Left ventricle myocardium superior (tissue), 1 donor: Measurements from ENCODE around the gene FKBP14. TPM values are rescaled to one million over a fixed set of nuclear protein-coding genes. Genes with fewer than 3 reads are reported as not detected.

Experiments used
- ATAC-seq: fragments of 200-7000 bp; cut with Tn5 transposase; one replicate; pipeline ENCODE4 v1.9.1; 2020; ENCODE audit warnings: mild to moderate bottlenecking, moderate library complexity
- DNase-seq: peaks from one replicate; pipeline ENCODE4 v3.0.0-alpha.2; 2020
- intact Hi-C: fragments of 100-400 bp; cut with micrococcal nuclease; formaldehyde crosslinking; loops from one replicate; pipeline ENCODE4 v1.11.0; 2022
- total RNA-seq: library from RNA; stranded (reverse); fragmentation: NEBNext Ultra II Directional; extraction: Animal tissue kit (Norgen Biotek cat#: 25700); gene quantifications from one replicate; pipeline ENCODE4 v1.2.1, GENCODE V29; 2021
- donor health status: DM: no; HTN: yes; CAD: no; lungs with severe emphysema.

Gene FKBP14
- total RNA-seq, 1 donor from 2014 or later, result 12.8 TPM

GRCh38 chr7:30001998-30002397 is 24.5 kb downstream of the FKBP14 start:
- no peak for ATAC-seq

GRCh38 chr7:29998489-29998888 is 28.0 kb downstream of the FKBP14 start:
- DNase-seq (no peak), ATAC-seq (no peak)
- intact Hi-C loops, result no loop called here

More at GRCh38 chr7:30001998-30002397, 24.5 kb downstream of the FKBP14 start:
- no peak for DNase-seq
- intact Hi-C loops, result no loop called here

- no peak for DNase-seq
- ATAC-seq, result no peak
- intact Hi-C loops, result no loop called here
Measured at GRCh38 chr7:29996321-29996720, 30.2 kb downstream of the FKBP14 start.

- DNase-seq (no peak), ATAC-seq (no peak)
- intact Hi-C loops, result no loop called here
Measured at GRCh38 chr7:29995652-29996051, 30.9 kb downstream of the FKBP14 start.

GRCh38 chr7:29993140-29993539 is 33.4 kb downstream of the FKBP14 start:
- ATAC-seq, result no peak
- no peak for DNase-seq
- intact Hi-C loops, result no loop called here

- no peak for ATAC-seq
- intact Hi-C loops, result no loop called here
- no peak for DNase-seq
Measured at GRCh38 chr7:29991937-29992336, 34.6 kb downstream of the FKBP14 start.

GRCh38 chr7:29990931-29991330 is 35.6 kb downstream of the FKBP14 start:
- intact Hi-C loops, result no loop called here
- no peak for DNase-seq
- ATAC-seq, result no peak

GRCh38 chr7:29989257-29989995 is 37.1 kb downstream of the FKBP14 start, which contains the start of gene SCRN1:
Gene SCRN1 (minus strand): TSS chr7:29989801. CDS start chr7:29969067, 20,734 bp downstream.
- peak; percentile 85 for ATAC-seq
- intact Hi-C loops, result no loop called here
- peak; percentile 70 for DNase-seq

GRCh38 chr7:29988424-29989256 is 37.9 kb downstream of the FKBP14 start:
- intact Hi-C loops, result no loop called here
- DNase-seq (peak; percentile 72), ATAC-seq (peak; percentile 74)

GRCh38 chr7:29987811-29988317 is 38.6 kb downstream of the FKBP14 start:
- intact Hi-C loops, result no loop called here
- ATAC-seq, result no peak

GRCh38 chr7:29987083-29987482 is 39.4 kb downstream of the FKBP14 start:
- intact Hi-C loops, result no loop called here
- no peak for ATAC-seq
- no peak for DNase-seq

More at GRCh38 chr7:29987811-29988317, 38.6 kb downstream of the FKBP14 start:
- no peak for DNase-seq

- intact Hi-C loops, result no loop called here
- DNase-seq (no peak), ATAC-seq (no peak)
Measured at GRCh38 chr7:29980151-29980550, 46.4 kb downstream of the FKBP14 start.

- ATAC-seq, result no peak
- intact Hi-C loops, result no loop called here
Measured at GRCh38 chr7:29977886-29978651, 48.4 kb downstream of the FKBP14 start.

GRCh38 chr7:29976673-29977415 is 49.7 kb downstream of the FKBP14 start:
- intact Hi-C loops, result no loop called here
- DNase-seq, result peak; percentile 35
- peak; percentile 83 for ATAC-seq

More at GRCh38 chr7:29977886-29978651, 48.4 kb downstream of the FKBP14 start:
- no peak for DNase-seq

GRCh38 chr7:29976266-29976665 is 50.2 kb downstream of the FKBP14 start:
- DNase-seq, result no peak
- intact Hi-C loops, result no loop called here
- ATAC-seq, result peak; percentile 73

- DNase-seq, result no peak
- intact Hi-C loops, result no loop called here
- ATAC-seq, result no peak
Measured at GRCh38 chr7:29975561-29975960, 50.9 kb downstream of the FKBP14 start.

- intact Hi-C loops, result no loop called here
- ATAC-seq (no peak), DNase-seq (no peak)
Measured at GRCh38 chr7:29974286-29974685, 52.2 kb downstream of the FKBP14 start.

- no peak for ATAC-seq
- DNase-seq, result no peak
- intact Hi-C loops, result no loop called here
Measured at GRCh38 chr7:29972315-29972669, 54.2 kb downstream of the FKBP14 start.
